Glutamatergic neuron (in vitro differentiated cells): ENCODE data around the gene PSEN2. TPM values are rescaled to one million over a fixed set of nuclear protein-coding genes. Genes with fewer than 3 reads are reported as not detected.

Experiments
- DNase-seq: peaks from one replicate; pipeline ENCODE4 v3.0.0; 2022
- H3K27ac Mint-ChIP-seq: one replicate; pipeline ENCODE4 v1.8.0; 2020; ENCODE audit warnings: mild to moderate bottlenecking, mixed read lengths, inconsistent platforms; ENCODE audit not compliant: unreplicated experiment
- H3K27me3 Mint-ChIP-seq: one replicate; pipeline ENCODE4 v1.8.0; 2020; ENCODE audit warnings: mild to moderate bottlenecking, moderate library complexity, mixed read lengths, inconsistent platforms; ENCODE audit not compliant: unreplicated experiment
- H3K36me3 Mint-ChIP-seq: one replicate; pipeline ENCODE4 v1.8.0; 2020; ENCODE audit warnings: mild to moderate bottlenecking, mixed read lengths, inconsistent platforms; ENCODE audit not compliant: unreplicated experiment
- H3K4me1 Mint-ChIP-seq: one replicate; pipeline ENCODE4 v1.8.0; 2020; ENCODE audit warnings: mild to moderate bottlenecking, low read depth, mixed read lengths, inconsistent platforms; ENCODE audit not compliant: unreplicated experiment
- H3K4me3 Mint-ChIP-seq: one replicate; pipeline ENCODE4 v1.8.0; 2020; ENCODE audit warnings: mild to moderate bottlenecking, mixed read lengths, inconsistent platforms; ENCODE audit not compliant: unreplicated experiment
- H3K9me3 Mint-ChIP-seq: one replicate; pipeline ENCODE4 v1.8.0; 2020; ENCODE audit warnings: mild to moderate bottlenecking, moderate library complexity, mixed read lengths, inconsistent platforms; ENCODE audit not compliant: unreplicated experiment
- CTCF ChIP-seq: fragments of 200-600 bp; sonication (generic); IDR thresholded peaks from one replicate; pipeline ENCODE4 v1.5.0; 2021; ENCODE audit not compliant: partially characterized antibody, unreplicated experiment
- total RNA-seq: library from RNA; stranded (reverse); fragmentation: NEBNext Ultra II Directional; extraction: Animal tissue kit (Norgen Biotek cat#: 25700); gene quantifications from one replicate; pipeline ENCODE4 v1.2.1, GENCODE V29; 2021; ENCODE audit not compliant: unreplicated experiment

Gene PSEN2
- total RNA-seq, 1 donor from 2014 or later = 22.2 TPM

- Mint-ChIP-seq H3K4me1 (peaks cover 20% of the 10 kb centered on the region), H3K27ac (no peak overlapping the region), H3K36me3 (no peaks in the 10 kb centered on the region), H3K27me3 (no peaks in the 10 kb centered on the region), H3K4me3 (no peak overlapping the region), H3K9me3 (no peaks in the 10 kb centered on the region)
- no peak for TF ChIP-seq CTCF
- no peak for DNase-seq
Observed at GRCh38 chr1:226825037-226825745, 45.2 kb upstream of the PSEN2 start.

GRCh38 chr1:226825746-226826100 is 44.7 kb upstream of the PSEN2 start:
- TF ChIP-seq CTCF = no peak
- no peak for DNase-seq
- H3K27ac Mint-ChIP-seq = no peak overlapping the region
- no peaks in the 10 kb centered on the region for H3K9me3 Mint-ChIP-seq
- H3K27me3 Mint-ChIP-seq = no peaks in the 10 kb centered on the region
- H3K4me1 Mint-ChIP-seq = peaks cover 17% of the 10 kb centered on the region
- no peaks in the 10 kb centered on the region for H3K36me3 Mint-ChIP-seq
- H3K4me3 Mint-ChIP-seq = no peak overlapping the region

- no peaks in the 10 kb centered on the region for H3K27me3 Mint-ChIP-seq
- H3K36me3 Mint-ChIP-seq = peaks cover under 1% of the 10 kb centered on the region
- no peak overlapping the region for H3K27ac Mint-ChIP-seq
- TF ChIP-seq CTCF = no peak
- DNase-seq = no peak
- H3K9me3 Mint-ChIP-seq = no peaks in the 10 kb centered on the region
- peaks cover 12% of the 10 kb centered on the region for H3K4me1 Mint-ChIP-seq
- H3K4me3 Mint-ChIP-seq = no peak overlapping the region
Observed at GRCh38 chr1:226826479-226827261, 43.7 kb upstream of the PSEN2 start.

- H3K27ac Mint-ChIP-seq = no peak overlapping the region
- no peaks in the 10 kb centered on the region for H3K27me3 Mint-ChIP-seq
- no peaks in the 10 kb centered on the region for H3K9me3 Mint-ChIP-seq
- peaks cover 11% of the 10 kb centered on the region for H3K4me1 Mint-ChIP-seq
- no peak for DNase-seq
- H3K4me3 Mint-ChIP-seq = no peak overlapping the region
- no peak for TF ChIP-seq CTCF
- H3K36me3 Mint-ChIP-seq = peaks cover 4% of the 10 kb centered on the region
Observed at GRCh38 chr1:226827458-226827857, 43.0 kb upstream of the PSEN2 start.

GRCh38 chr1:226827968-226828513 is 42.4 kb upstream of the PSEN2 start:
- Mint-ChIP-seq H3K9me3 (no peaks in the 10 kb centered on the region), H3K4me3 (no peak overlapping the region), H3K27ac (no peak overlapping the region), H3K4me1 (peaks cover 11% of the 10 kb centered on the region), H3K36me3 (peaks cover 4% of the 10 kb centered on the region), H3K27me3 (no peaks in the 10 kb centered on the region)
- peak; percentile 98 for DNase-seq
- TF ChIP-seq CTCF = peak; percentile 98
